MV-4-11 (cell line): ENCODE measurements around the gene SGPL1.

ENCODE experiments used
- DNase-seq: peaks from one replicate; lab custom pipeline; 2025; lab: John Stamatoyannopoulos, UW

Gene SGPL1

GRCh38 chr10:70811881-70812280 is 3.9 kb upstream of the SGPL1 start:
- no peak for DNase-seq

GRCh38 chr10:70812814-70813213 is 2.9 kb upstream of the SGPL1 start:
- no peak for DNase-seq

DNA sequence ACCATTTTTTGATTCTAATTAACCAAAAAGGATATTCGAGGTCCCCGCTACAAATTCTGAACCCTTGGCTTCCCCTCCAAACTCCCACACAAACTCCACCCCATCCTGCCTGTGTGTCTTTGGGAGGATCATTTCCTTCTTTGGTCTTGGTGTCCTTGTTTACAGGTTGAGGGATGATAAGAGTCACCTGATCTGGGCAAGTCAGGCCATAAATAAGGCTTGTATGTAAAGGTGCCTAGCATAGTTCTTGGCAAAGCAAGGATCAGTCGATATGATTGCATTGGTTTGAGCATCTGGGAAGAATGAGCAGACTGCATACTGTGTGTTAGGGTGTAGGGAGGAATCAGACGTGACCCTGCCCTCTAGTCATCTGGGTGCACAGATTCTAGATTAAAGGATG is 1.6 kb upstream of the SGPL1 start:
- DNase-seq: no peak

DNA sequence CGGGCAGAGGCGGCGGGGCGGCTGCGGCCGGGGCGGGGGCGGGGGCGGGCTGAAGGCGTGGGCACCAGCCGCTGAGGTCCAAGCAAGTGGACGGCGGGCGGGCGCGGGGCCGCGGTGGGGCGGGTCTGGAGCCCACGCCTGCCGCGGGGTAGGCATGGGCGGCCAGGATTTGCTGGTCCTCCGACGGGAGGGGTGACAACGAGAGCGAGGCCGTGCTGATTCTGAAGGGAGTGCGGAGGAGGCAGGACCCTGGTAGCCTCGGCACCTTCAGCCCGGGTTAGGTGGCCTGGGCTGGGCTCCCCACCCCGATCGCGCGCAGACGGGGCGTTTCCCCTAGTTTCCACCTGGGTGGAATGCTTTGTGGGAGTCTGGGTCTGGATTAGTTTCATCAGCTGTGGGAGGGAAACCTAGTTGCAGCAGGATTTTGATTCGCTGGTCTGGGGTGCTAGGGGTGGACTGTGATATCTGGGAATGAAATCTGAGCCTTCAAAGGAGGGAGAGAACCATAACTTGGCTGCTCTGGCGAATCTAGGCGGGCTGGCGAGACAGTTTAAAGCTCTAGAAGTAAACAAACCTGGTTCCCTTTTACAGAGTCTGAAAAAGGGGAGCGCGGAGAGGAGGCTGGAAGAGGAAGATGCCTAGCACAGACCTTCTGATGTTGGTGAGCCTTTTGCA is 609 bp downstream of the SGPL1 start:
- peak; percentile 22 for DNase-seq

GRCh38 chr10:70820976-70821750 is 5.4 kb downstream of the SGPL1 start:
- no peak for DNase-seq

DNA sequence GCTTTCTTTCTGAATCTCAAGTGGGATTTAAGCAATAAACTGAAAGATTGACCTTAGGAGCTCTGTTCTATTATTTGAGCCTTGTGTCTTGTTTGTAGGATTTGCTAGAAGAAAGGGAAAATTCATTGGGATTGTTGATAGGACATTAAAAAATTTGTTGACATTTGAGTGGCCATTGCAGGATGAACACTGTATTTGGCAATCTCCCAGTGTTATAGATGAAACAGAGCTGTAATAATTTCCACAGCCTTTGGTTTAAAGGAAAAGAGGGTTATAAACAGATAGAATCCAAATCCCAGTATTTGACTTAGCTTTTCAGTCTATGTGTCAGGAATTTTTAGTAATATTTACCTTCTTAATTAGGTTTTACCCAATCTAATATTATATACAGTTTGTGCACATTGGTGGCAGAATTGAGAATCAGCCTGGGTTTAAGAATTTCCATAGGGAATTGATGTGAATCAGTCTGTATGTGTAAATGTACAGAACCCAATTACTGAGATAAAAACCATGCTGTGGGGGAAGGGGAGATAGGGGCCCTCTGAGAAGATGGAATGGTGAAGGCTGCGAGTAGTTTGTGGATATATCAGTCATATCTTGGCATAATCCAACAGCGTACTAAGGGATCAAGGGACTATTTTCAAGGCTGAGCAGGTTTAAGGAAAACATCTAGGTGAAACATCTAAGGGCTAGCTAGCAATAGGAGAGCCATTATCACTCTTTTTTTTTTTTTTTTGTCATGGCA is 6.5 kb downstream of the SGPL1 start:
- DNase-seq: no peak

DNA sequence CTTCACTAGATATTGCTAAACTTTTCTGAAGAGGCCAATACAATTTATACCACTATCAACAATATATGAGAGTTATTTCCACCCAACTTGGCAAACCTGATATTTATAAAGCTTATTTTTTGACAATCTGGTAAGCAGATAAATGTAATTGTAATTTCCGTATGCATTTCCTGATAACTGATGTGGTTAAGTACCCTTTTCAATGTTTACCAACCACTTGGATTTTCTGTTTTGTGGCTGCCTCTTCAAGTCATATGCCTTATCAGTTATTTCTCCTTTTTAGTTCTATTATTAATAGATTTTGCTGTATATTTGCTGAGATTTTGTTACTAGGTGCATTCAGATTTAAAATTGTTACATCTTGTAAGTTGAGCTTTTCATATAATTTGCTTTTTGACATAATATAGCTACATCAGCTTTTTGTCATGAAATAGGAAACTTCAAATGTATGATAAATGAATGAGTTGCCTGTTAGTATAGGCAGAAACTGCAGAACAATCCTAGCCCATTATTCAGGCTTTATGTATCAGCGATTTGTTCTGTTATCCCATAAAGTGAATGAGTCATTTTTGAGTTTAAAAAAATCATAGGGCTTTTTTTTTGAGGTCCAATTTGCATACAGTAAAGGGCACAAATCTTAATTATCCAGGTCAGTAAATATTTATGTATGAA is 11.5 kb downstream of the SGPL1 start:
- no peak for DNase-seq

- no peak for DNase-seq
These were observed 13.2 kb downstream of the SGPL1 start for GRCh38 chr10:70828923-70829322.

DNA sequence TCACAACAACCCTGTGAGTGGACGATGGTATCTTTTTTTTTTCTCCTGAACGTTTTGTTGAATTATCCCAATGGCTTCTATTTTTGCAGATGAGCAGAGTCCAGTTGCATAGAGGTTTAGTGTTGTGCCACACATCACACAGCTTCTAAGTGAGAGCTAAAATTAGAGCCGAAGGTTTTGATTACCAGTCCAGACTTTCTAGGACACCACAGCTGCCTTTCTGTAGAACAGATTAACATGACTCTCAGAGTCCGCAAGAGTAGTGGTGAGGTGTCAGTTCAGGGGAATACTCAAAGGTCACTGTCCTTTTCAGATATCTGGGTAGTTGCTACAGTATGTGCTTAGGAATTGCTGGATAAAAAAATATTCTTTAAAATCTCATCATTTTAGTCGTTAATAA is 13.8 kb downstream of the SGPL1 start:
- DNase-seq: no peak

GRCh38 chr10:70830164-70830563 is 14.4 kb downstream of the SGPL1 start:
- peak; percentile 41 for DNase-seq

- no peak for DNase-seq
These were observed 16.5 kb downstream of the SGPL1 start for GRCh38 chr10:70832221-70832620.

DNA sequence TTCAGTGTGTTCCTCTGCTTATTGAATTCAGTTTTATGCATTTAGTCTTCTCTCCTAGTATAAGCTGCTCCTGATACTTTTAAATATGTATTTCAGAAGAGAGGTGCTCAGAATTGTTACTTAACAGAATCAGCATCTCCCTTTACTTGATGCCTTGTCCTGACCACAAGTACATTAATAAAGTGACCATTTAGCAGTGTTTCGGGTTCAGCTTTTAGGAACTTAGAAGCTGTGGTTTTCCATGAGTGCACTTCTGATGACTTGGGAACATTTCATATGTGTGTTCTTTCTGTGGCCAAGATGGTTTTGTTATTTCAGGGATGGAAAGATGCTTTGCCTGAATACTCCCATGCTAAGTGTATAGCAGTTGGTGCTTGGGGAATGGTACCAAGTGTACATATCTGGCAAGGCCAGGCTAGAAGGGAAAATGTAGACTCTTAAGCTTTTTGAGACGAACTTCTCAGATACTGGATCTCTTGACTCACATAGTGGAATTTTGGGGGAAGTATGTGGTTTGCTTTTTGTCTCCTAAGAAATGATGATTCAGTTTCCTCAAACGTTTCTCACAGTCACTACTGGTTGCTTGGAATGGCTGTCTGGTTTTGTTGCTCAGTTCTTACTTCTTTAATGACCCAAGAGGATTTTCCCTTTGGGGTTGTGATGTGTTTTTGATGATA is 17.2 kb downstream of the SGPL1 start:
- DNase-seq: peak; percentile 71

- DNase-seq: no peak
These were observed 17.9 kb downstream of the SGPL1 start for GRCh38 chr10:70833601-70834000.

DNA sequence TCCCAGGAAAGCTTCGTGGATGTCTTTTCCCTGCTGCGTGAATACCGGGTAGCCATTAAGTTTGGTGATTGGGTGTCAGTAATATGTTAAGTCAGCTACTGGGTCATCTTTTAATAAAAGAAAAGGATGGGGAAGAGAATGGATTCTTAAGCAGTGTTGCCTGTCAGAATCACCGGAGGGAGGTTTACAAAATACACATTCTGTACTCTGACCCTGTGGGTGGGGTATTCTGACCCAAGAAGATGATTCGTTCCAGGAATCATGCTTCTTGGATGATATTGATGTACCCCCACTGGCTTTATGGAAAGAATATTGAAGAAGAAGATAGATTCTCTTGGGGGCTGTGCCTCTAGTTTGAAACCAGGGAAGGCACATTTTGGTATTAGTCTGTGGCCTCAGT is 18.3 kb downstream of the SGPL1 start:
- DNase-seq: no peak

GRCh38 chr10:70834441-70835151 is 18.8 kb downstream of the SGPL1 start:
- DNase-seq: peak; percentile 67

GRCh38 chr10:70836319-70836718 is 20.6 kb downstream of the SGPL1 start:
- DNase-seq: no peak

GRCh38 chr10:70837660-70838059 is 21.9 kb downstream of the SGPL1 start:
- DNase-seq: no peak

DNA sequence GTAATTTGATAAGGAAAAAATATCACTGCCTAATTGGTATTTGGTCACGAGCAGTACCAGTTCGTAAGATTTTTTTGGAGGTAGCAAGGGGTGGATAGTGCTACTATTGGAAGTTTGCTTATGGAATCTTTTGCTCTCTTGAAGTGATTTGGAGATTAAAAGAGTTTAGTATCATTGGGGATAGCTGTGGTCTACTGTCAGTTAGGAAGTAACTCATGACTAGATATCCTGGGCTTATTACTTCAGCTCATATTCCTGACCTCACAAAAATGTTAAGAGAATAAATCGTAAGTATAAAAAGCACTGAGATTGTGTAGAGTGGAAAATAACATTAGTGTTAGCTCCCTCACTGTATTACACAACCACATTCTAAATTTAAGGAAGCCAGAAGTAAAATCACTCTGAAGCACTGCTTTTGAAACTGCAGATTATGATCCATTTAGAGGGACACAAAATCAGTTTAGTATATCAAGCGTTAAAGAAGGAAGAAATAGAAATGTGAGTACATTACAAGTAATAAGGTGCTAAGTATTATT is 22.6 kb downstream of the SGPL1 start:
- peak; percentile 27 for DNase-seq

GRCh38 chr10:70840836-70841235 is 25.1 kb downstream of the SGPL1 start:
- no peak for DNase-seq

DNA sequence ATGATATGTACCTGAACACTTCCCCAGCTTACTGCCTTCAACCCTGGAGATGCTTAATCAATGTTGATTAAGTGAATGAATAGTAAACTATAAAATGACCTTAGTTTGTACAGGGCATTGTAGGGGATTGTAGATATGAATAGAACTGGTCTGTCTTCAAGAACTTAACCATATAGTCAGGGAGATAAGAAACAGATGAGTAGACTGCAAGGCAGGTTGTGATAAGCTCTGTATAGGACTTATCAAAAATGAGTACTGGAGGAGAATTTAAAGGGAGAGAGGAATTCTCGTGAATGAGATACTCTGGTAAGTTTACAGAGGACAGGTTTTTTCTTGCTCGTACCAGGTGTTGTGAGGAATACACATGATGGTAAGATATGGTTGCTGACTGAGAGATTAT is 27.6 kb downstream of the SGPL1 start:
- no peak for DNase-seq
